DOHH2 (cell line): ENCODE results near the gene DAAM2.

Experiments used
- H3F3A ChIP-seq: fragments of 200-600 bp; sonication (generic), shearing (Covaris generic); 2 replicates; pipeline ENCODE4 v1.6.0; 2016; ENCODE audit warnings: antibody characterized with exemption, mild to moderate bottlenecking; ENCODE audit not compliant: control insufficient read depth, insufficient read depth
- H3K27ac ChIP-seq: fragments of 200-600 bp; sonication (generic); 2 replicates; pipeline ENCODE4 v1.5.1; 2014; ENCODE audit warnings: low read depth, mild to moderate bottlenecking, low read length, moderate library complexity
- H3K27me3 ChIP-seq: fragments of 200-600 bp; sonication (generic); 2 replicates; pipeline ENCODE4 v1.6.1; 2014; ENCODE audit warnings: mild to moderate bottlenecking, low read length, mixed read lengths; ENCODE audit not compliant: control insufficient read depth
- H3K36me3 ChIP-seq: fragments of 200-600 bp; sonication (generic); 2 replicates; pipeline ENCODE4 v1.6.1; 2014; ENCODE audit warnings: mild to moderate bottlenecking, low read length, moderate library complexity, mixed read lengths; ENCODE audit not compliant: control insufficient read depth
- H3K4me1 ChIP-seq: fragments of 200-600 bp; sonication (generic); 2 replicates; pipeline ENCODE4 v1.6.1; 2014; ENCODE audit warnings: mild to moderate bottlenecking, low read length, mixed read lengths; ENCODE audit not compliant: control insufficient read depth
- H3K4me2 ChIP-seq: fragments of 200-600 bp; sonication (generic); 2 replicates; pipeline ENCODE4 v1.6.0; 2014; ENCODE audit warnings: mild to moderate bottlenecking, low read length, moderate library complexity
- H3K4me3 ChIP-seq: fragments of 200-600 bp; sonication (generic); 2 replicates; pipeline ENCODE4 v1.5.1; 2014; ENCODE audit warnings: mild to moderate bottlenecking, low read length, mixed read lengths
- H3K79me2 ChIP-seq: fragments of 200-600 bp; sonication (generic); 2 replicates; pipeline ENCODE4 v1.6.1; 2014; ENCODE audit warnings: mild to moderate bottlenecking, low read length, mixed read lengths; ENCODE audit not compliant: control insufficient read depth
- H3K9me2 ChIP-seq: fragments of 200-600 bp; sonication (generic); replicated peaks from 2 replicates; pipeline ENCODE4 v1.6.1; 2014; ENCODE audit warnings: mild to moderate bottlenecking, low read length, mixed read lengths; ENCODE audit not compliant: control insufficient read depth
- H3K9me3 ChIP-seq: fragments of 200-600 bp; sonication (generic); 2 replicates; pipeline ENCODE4 v1.6.1; 2014; ENCODE audit warnings: antibody characterized with exemption, low read length, mixed read lengths; ENCODE audit not compliant: control insufficient read depth, insufficient read depth
- H4K20me1 ChIP-seq: fragments of 200-600 bp; sonication (generic); 2 replicates; pipeline ENCODE4 v1.6.0; 2014; ENCODE audit warnings: low read depth, mild to moderate bottlenecking, antibody characterized with exemption, low read length, moderate library complexity; ENCODE audit not compliant: control insufficient read depth, insufficient read depth
- EZH2phosphoT487 ChIP-seq: fragments of 200-600 bp; sonication (generic); IDR thresholded peaks from 2 replicates; pipeline ENCODE4 v1.6.1; 2017; ENCODE audit warnings: borderline replicate concordance, mild to moderate bottlenecking, antibody characterized with exemption, low read length, moderate library complexity, mixed read lengths
- TF ChIP-seq, protein P1 (sequence below): fragments of 200-600 bp; sonication (generic); IDR thresholded peaks from one replicate; pipeline ENCODE4 v1.5.1; 2014; ENCODE audit warnings: antibody characterized with exemption, mild to moderate bottlenecking, low read depth, low read length; ENCODE audit not compliant: poor library complexity, severe bottlenecking

DAAM2 gene

GRCh38 chr6:39848171-39848570, 56.0 kb downstream of the DAAM2 start:
- 0 out of 2 replicates have a peak, but pooled peaks cover 2% of the 10 kb centered on the region for H3K4me1 ChIP-seq
- no peaks in the 10 kb centered on the region for H3K9me2 ChIP-seq
- no peak overlapping the region for H3K4me2 ChIP-seq
- H3K27me3 ChIP-seq, result no peaks in the 10 kb centered on the region
- no peaks in the 10 kb centered on the region for H3K79me2 ChIP-seq
- no peaks in the 10 kb centered on the region for H3K36me3 ChIP-seq
- no peaks in the 10 kb centered on the region for H3F3A ChIP-seq
- no peak overlapping the region for H3K4me3 ChIP-seq
- no peak overlapping the region for H3K27ac ChIP-seq
- no peaks in the 10 kb centered on the region for H4K20me1 ChIP-seq
- H3K9me3 ChIP-seq, result no peaks in the 10 kb centered on the region
- TF ChIP-seq EZH2phosphoT487, result no peak
- TF ChIP-seq, protein P1, sequence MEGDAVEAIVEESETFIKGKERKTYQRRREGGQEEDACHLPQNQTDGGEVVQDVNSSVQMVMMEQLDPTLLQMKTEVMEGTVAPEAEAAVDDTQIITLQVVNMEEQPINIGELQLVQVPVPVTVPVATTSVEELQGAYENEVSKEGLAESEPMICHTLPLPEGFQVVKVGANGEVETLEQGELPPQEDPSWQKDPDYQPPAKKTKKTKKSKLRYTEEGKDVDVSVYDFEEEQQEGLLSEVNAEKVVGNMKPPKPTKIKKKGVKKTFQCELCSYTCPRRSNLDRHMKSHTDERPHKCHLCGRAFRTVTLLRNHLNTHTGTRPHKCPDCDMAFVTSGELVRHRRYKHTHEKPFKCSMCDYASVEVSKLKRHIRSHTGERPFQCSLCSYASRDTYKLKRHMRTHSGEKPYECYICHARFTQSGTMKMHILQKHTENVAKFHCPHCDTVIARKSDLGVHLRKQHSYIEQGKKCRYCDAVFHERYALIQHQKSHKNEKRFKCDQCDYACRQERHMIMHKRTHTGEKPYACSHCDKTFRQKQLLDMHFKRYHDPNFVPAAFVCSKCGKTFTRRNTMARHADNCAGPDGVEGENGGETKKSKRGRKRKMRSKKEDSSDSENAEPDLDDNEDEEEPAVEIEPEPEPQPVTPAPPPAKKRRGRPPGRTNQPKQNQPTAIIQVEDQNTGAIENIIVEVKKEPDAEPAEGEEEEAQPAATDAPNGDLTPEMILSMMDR, result no peak

DNA sequence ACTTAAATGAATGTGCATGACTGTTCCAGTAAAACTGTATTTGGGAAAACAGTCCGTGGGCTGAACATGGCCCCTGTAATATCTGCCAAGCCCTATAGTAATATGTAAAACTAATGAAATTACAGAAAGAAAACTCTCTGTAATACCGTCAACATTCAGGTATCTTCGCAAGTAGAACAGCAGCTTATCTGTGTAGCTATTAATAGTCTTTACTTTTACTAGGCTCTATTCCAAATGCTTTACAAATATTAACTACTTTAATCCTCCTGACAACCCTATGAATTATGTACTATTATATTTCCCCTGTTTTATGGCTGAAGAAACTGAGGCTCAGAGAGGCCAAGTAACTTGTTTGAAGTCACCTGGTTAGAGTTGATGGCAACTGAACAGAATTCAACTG, 57.1 kb downstream of the DAAM2 start:
- H4K20me1 ChIP-seq, result no peaks in the 10 kb centered on the region
- no peaks in the 10 kb centered on the region for H3K27me3 ChIP-seq
- H3K9me3 ChIP-seq, result no peaks in the 10 kb centered on the region
- H3K4me3 ChIP-seq, result no peak overlapping the region
- H3K9me2 ChIP-seq, result no peaks in the 10 kb centered on the region
- H3F3A ChIP-seq, result no peaks in the 10 kb centered on the region
- H3K36me3 ChIP-seq, result no peaks in the 10 kb centered on the region
- TF ChIP-seq, protein P1, result no peak
- no peak for TF ChIP-seq EZH2phosphoT487
- no peak overlapping the region for H3K4me2 ChIP-seq
- H3K79me2 ChIP-seq, result no peaks in the 10 kb centered on the region
- 0 out of 2 replicates have a peak, but pooled peaks cover 2% of the 10 kb centered on the region for H3K4me1 ChIP-seq
- no peak overlapping the region for H3K27ac ChIP-seq

DNA sequence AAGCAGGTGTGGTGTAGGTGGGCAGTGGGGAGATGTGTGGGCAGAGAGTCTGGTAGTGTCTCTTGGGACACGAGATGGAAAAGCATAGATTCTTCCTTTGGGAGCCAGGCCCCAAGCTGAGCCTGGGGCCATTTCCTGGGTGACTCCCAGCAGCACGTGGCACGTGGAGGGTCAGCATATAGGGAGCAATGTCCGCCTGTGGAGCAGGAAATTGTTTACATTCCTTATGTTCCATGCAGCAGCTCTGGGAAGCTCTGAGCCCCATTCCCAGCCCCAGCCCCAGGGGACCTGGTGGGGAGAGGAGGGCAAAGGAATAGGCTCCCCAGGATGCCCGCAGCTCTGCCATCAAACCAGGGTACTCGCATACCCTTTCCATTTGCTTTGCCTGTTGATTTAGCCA, 57.6 kb downstream of the DAAM2 start:
- Histone ChIP-seq H3K4me2 (no peak overlapping the region), H3K9me2 (no peaks in the 10 kb centered on the region), H3K9me3 (no peaks in the 10 kb centered on the region), H3K27me3 (no peaks in the 10 kb centered on the region), H3K4me1 (0 out of 2 replicates have a peak, but pooled peaks cover 2% of the 10 kb centered on the region), H4K20me1 (no peaks in the 10 kb centered on the region), H3K4me3 (no peak overlapping the region), H3K79me2 (no peaks in the 10 kb centered on the region), H3K27ac (no peak overlapping the region), H3F3A (no peaks in the 10 kb centered on the region), H3K36me3 (no peaks in the 10 kb centered on the region)
- TF ChIP-seq EZH2phosphoT487, result no peak
- TF ChIP-seq, protein P1, result no peak
